Heart left ventricle (tissue), 13 donors: ENCODE data around the gene TMEM150B.

Experiments used
- CTCF ChIP-seq, 12 donors: fragments of 200-600 bp; sonication (generic) in 4 of 12; IDR thresholded peaks; one replicate each; pipeline versions ENCODE4 v1.5.0 to v1.8.0; 2018 to 2022; ENCODE audit warnings: antibody characterized with exemption in 12 of 12, mild to moderate bottlenecking in 5 of 12
- POLR2A ChIP-seq, 2 donors: fragments of 450-650 bp; IDR thresholded peaks; one replicate each; pipeline ENCODE4 v1.6.1; 2017; ENCODE audit warnings: antibody characterized with exemption in 2 of 2, mild to moderate bottlenecking in 2 of 2, moderate library complexity in 2 of 2
- donor health status: ischemic (EF 13 %, LVEDD 7.1; RV severe dilation, severe dysfunction).
- donor health status: DM: no; HTN: yes; CAD: no.
- donor health status: DM: no; HTN: no; CAD: no.
- donor health status: ischemic (EF 25% LVEDD 6.9; RV normal size, moderate dysfunction).
- donor health status: ischemic (EF 25% LVEDD 5.7; RV mildly dilated, moderate dysfunction).
- donor health status: ischemic (EF 35%, LVEDD 5.7; RV mildly dilated, moderate dysfunction).
- donor health status: nonischemic (EF 11% LVEDD 7.7; RV severe dilation, severe dysfunction).
- donor health status: DM: yes; HTN: yes; CAD: no.
- donor health status: PGD.
- donor health status: ischemic (EF 29% LVEDD 5.4; RV normal size, mild dysfunction).
- donor health status: nonischemic (EF 23%, LVEDD 6.1; RV moderate dilation, normal function).

- TF ChIP-seq CTCF (IDR thresholded peaks at IDR 0.05) (no peak), POLR2A (IDR thresholded peaks at IDR 0.05) (no peak)
These were observed 30.2 kb upstream of the TMEM150B start for GRCh38 chr19:55355213-55355821.
